Measurements from ENCODE around the gene PIGS.

PIGS gene

DNA sequence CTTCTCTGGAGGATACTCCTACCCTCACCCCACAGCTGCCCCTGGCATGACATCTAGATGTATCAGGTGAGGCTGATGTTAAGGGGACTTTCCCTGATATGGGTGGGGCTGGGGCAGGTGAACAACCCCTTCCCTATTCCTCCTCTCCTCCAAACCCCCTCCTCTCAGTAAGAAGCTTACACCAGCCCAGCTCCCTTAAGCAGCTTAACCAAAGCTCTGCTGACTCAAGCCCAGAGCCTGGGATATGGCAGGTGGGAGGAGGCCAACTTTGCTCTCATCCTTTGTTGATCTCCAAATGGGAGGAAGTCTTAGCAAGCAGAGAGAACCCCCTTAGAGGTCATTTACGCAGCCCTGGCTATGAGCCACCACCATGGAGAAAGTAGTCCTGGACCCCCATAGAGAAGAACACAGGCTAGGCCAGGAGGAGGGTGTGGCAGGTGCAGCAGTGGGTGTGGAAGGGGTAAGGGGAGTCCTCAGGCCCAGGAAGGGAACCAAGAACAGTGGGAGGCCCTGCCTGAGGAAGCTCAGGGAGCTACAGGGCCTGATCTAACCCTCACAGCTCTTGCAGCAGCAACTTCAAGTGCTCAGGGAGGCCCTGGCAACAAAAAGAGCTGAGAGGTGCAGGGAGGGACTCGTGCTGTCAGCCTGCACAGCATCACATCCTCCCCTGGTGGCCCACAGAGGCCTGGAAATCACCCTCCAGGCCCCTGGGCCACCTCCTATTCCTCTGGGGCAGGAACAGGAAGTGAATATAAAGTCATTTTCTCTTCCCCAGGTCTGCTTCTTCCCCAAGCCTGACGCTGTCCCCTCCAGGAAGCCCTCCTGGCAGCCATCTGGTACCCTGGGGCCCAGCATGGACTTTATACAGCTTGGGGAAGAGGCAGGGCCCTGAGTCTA lies 21.8 kb downstream of the PIGS start:
- no peak for DNase-seq

DNA sequence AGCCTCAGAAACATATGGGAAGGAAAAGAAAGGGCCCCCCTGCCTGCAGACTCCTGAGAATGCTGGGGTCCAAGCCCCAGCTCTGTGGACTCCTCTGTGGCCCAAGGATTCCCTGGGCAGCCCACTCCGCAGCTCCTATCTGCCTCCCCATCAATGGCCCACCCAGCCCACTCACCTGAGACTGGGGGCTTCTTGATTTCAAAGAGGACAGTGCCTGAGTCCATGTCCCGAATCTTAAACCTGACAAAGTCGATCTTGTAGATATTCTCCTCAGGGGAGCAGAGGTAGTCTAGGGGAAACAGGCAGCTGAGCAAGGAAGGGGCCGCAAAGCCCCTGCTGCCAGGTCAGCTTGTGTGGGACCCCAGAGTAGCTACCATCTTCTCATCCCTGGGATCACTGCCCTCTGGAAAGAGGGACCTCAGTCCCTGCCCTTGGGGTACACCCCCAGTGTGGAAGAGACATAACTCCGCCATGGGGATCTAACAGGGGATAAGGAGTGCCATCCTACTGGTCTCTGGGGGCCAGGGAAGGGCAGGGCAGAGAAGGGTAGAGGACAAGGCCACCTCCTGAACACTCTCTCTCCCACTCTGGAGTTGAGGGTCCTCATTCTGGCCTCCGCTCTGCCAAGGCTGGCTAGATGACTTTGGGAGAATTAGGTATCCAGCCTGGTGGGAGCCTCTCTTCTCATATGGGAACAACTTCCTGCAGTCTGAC lies 22.8 kb downstream of the PIGS start:
- no peak for DNase-seq

- no peak for DNase-seq
These were observed 23.5 kb downstream of the PIGS start for GRCh38 chr17:28547623-28548416.

- no peak for DNase-seq
These were observed 24.2 kb downstream of the PIGS start for GRCh38 chr17:28547096-28547622.

- DNase-seq, result no peak
These were observed 25.4 kb downstream of the PIGS start for GRCh38 chr17:28545787-28546415.

GRCh38 chr17:28545141-28545503 lies 26.2 kb downstream of the PIGS start:
- no peak for DNase-seq

GRCh38 chr17:28544402-28545140 lies 26.8 kb downstream of the PIGS start:
- DNase-seq, result no peak

DNA sequence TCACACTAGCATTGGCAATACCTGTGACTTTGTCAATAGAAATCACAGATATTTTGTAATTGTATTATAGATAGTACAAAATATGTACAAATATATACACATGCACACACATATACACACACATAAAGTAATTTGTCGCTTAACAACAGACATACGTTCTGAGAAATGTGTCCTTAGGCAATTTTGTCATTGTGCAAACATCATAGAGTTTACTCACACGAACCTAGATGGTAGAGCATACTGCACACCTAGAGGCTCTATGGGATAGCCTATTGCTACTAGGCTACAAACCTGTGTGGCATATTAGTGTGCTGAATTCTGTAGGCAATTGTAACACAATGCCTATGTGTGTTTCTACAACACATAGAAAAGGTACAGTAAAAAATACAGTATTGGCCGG lies 29.9 kb downstream of the PIGS start:
- no peak for DNase-seq

DNA sequence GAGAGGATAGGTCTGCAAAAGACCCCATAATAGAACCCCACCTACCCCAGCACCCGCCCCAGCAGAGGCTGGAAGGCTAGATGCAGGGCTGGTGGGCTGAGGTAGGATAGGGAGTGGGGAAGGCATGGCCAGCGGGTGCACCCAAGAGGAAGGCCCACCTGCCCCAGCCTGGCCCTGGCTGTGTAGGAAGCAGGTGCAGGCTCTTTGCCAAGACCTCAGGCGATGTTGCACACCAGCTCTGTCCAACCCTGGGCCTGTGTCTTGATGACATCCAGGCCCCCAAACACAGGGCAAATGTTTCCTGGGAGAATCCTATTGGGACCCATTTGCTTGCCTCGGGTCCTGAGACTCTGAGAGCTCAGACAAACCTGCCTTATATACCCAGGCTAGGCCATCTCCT lies 31.1 kb downstream of the PIGS start:
- DNase-seq, result no peak

GRCh38 chr17:28538296-28538895 lies 32.9 kb downstream of the PIGS start:
- no peak for DNase-seq

- DNase-seq, result no peak
These were observed 34.1 kb downstream of the PIGS start for GRCh38 chr17:28537219-28537610.

DNA sequence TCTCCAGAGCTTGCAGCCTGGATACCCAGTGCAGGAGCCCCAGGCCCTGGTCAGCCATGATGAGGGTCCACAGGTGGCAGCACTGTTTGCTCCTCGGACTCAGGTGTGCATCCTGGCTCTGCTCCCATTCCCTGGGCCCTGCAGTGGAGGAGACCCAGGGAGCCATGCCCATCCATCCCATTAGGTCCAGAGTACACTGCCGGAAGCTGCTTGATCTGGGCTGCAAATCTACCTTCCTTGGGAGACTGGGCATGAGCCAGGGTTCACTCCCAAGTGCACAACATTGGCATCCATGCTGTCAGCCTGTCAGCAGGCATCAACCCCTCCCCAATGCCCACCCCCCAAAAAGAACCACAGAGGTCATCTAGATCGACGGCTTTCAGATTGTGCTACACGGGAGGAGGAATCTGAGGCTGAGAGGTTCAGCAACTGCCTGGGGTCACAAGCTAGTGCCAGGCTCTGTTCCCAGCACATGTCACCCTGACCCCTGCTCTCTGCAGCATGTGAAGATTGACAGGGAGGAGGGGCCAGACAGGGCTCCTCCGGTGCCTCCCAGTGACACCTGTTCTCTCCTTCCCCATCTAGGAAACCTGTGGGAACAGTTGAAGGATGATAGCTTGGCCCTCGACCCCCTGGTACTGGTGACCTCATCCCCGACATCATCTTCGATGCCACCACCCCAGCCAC lies 34.6 kb downstream of the PIGS start:
- no peak for DNase-seq

- no peak for DNase-seq
These were observed 36.5 kb downstream of the PIGS start for GRCh38 chr17:28534740-28535375.

- no peak for DNase-seq
These were observed 38.1 kb downstream of the PIGS start for GRCh38 chr17:28533091-28533807.

GRCh38 chr17:28532050-28532960 lies 39.0 kb downstream of the PIGS start:
- DNase-seq, result no peak

DNA sequence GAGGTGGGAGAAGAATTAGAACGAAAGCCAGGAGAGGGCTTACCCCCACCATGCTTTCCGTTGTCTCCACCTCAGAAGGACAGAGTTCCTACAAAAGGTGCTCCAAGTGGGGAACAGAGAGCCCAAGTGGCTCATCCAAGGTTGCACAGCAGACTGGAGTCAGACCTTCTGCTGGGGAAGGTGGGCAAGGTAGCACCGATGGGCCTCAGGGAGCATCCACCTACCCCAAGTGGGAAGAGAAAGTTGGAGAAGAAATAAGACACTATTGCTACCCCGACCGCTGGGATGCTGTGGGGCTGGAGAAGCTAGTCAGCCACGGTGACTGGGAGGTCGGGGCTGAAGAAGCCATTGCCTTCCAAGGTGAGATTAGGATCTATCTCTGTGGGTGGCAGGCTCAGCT lies 40.4 kb downstream of the PIGS start:
- no peak for DNase-seq

DNA sequence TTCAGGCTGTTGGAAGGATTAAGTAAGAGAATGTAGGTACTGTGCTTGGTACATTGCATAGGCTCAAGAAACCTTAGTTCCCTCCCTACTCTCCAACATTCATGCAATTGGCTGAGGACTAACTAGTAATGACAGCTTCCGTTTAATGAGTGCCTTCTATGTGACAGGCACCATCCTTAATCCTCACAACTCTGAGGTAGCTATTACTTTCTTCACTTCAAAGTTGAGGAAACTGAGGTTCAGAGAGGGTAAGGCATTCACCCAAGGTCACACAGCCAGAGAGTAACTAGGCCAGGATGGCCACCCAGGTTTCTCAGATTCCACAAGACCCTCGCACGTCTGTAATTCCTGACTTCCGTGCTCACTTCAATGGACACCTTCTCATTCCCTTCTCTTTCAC lies 41.1 kb downstream of the PIGS start:
- no peak for DNase-seq

GRCh38 chr17:28529013-28529400 lies 42.3 kb downstream of the PIGS start:
- no peak for DNase-seq

All from NCI-H2171 (cell line).